MM.1S (cell line): ENCODE results near the gene RAD9B.

Experiments used
- CTCF ChIP-seq: fragments of 300-600 bp; sonication (generic); IDR thresholded peaks from 2 replicates; pipeline ENCODE4 v1.5.1; 2016; ENCODE audit warnings: antibody characterized with exemption, low read length, mixed read lengths
- EZH2 ChIP-seq: fragments of 300-600 bp; sonication (generic); optimal IDR thresholded peaks from 2 replicates; pipeline ENCODE3; 2017; ENCODE audit warnings: low read depth, mild to moderate bottlenecking, antibody characterized with exemption, low read length, mixed read lengths

- TF ChIP-seq CTCF, result no peak
- TF ChIP-seq EZH2, result no peak
These were observed 31.5 kb downstream of the RAD9B start for GRCh38 chr12:110533607-110534006.
